ENCODE measurements around the gene SPINK4.

The SPINK4 gene

GRCh38 chr9:33246269-33246860 is 6.4 kb downstream of the SPINK4 start:
- H3K27me3 ChIP-seq (ENCODE audit: control insufficient read depth in 1 of 2, insufficient read depth in 2 of 2, low read length in 2 of 2): peaks cover 0 to 3% of the 10 kb centered on the region in 2 donors
- no peaks in the 10 kb centered on the region for H3K4me1 ChIP-seq (ENCODE audit: control insufficient read depth, insufficient read depth, low read length)
- H3K4me3 ChIP-seq (ENCODE audit: low read length in 2 of 2): no peak overlapping the region
- H3K27ac ChIP-seq (ENCODE audit: low read length): no peak overlapping the region
- peaks cover 0 to 11% of the 10 kb centered on the region in 2 donors for H3K36me3 ChIP-seq (ENCODE audit: control insufficient read depth in 2 of 2, insufficient read depth in 2 of 2, low read length in 2 of 2)
- no peak overlapping the region for H3K9ac ChIP-seq (ENCODE audit: low read length in 2 of 2)
- H3K9me3 ChIP-seq (ENCODE audit: control insufficient read depth in 2 of 2, low read length in 2 of 2): no peaks in the 10 kb centered on the region

GRCh38 chr9:33248606-33249005 is 8.6 kb downstream of the SPINK4 start:
- peaks cover 8 to 24% of the 10 kb centered on the region in 2 donors for H3K36me3 ChIP-seq (ENCODE audit: control insufficient read depth in 2 of 2, insufficient read depth in 2 of 2, low read length in 2 of 2)
- H3K4me1 ChIP-seq (ENCODE audit: control insufficient read depth, insufficient read depth, low read length): no peaks in the 10 kb centered on the region
- H3K9me3 ChIP-seq (ENCODE audit: control insufficient read depth in 2 of 2, low read length in 2 of 2): no peaks in the 10 kb centered on the region
- no peak overlapping the region for H3K4me3 ChIP-seq (ENCODE audit: low read length in 2 of 2)
- H3K27ac ChIP-seq (ENCODE audit: low read length): no peak overlapping the region
- no peaks in the 10 kb centered on the region for H3K27me3 ChIP-seq (ENCODE audit: control insufficient read depth in 1 of 2, insufficient read depth in 2 of 2, low read length in 2 of 2)
- no peak overlapping the region for H3K9ac ChIP-seq (ENCODE audit: low read length in 2 of 2)

GRCh38 chr9:33249087-33249658 is 9.2 kb downstream of the SPINK4 start:
- no peak overlapping the region for H3K4me3 ChIP-seq (ENCODE audit: low read length in 2 of 2)
- no peaks in the 10 kb centered on the region for H3K4me1 ChIP-seq (ENCODE audit: control insufficient read depth, insufficient read depth, low read length)
- H3K36me3 ChIP-seq (ENCODE audit: control insufficient read depth in 2 of 2, insufficient read depth in 2 of 2, low read length in 2 of 2): peaks cover 9 to 24% of the 10 kb centered on the region in 2 donors
- no peaks in the 10 kb centered on the region for H3K9me3 ChIP-seq (ENCODE audit: control insufficient read depth in 2 of 2, low read length in 2 of 2)
- no peaks in the 10 kb centered on the region for H3K27me3 ChIP-seq (ENCODE audit: control insufficient read depth in 1 of 2, insufficient read depth in 2 of 2, low read length in 2 of 2)
- no peak overlapping the region for H3K27ac ChIP-seq (ENCODE audit: low read length)
- no peak overlapping the region for H3K9ac ChIP-seq (ENCODE audit: low read length in 2 of 2)

GRCh38 chr9:33249983-33250382 is 10.0 kb downstream of the SPINK4 start:
- no peak overlapping the region for H3K27ac ChIP-seq (ENCODE audit: low read length)
- H3K27me3 ChIP-seq (ENCODE audit: control insufficient read depth in 1 of 2, insufficient read depth in 2 of 2, low read length in 2 of 2): no peaks in the 10 kb centered on the region
- no peaks in the 10 kb centered on the region for H3K4me1 ChIP-seq (ENCODE audit: control insufficient read depth, insufficient read depth, low read length)
- peaks cover 16 to 32% of the 10 kb centered on the region in 2 donors for H3K36me3 ChIP-seq (ENCODE audit: control insufficient read depth in 2 of 2, insufficient read depth in 2 of 2, low read length in 2 of 2)
- H3K9ac ChIP-seq (ENCODE audit: low read length in 2 of 2): no peak overlapping the region
- no peaks in the 10 kb centered on the region for H3K9me3 ChIP-seq (ENCODE audit: control insufficient read depth in 2 of 2, low read length in 2 of 2)
- no peak overlapping the region for H3K4me3 ChIP-seq (ENCODE audit: low read length in 2 of 2)

- no peak overlapping the region for H3K9ac ChIP-seq (ENCODE audit: low read length in 2 of 2)
- no peak overlapping the region for H3K27ac ChIP-seq (ENCODE audit: low read length)
- H3K27me3 ChIP-seq (ENCODE audit: control insufficient read depth in 1 of 2, insufficient read depth in 2 of 2, low read length in 2 of 2): no peaks in the 10 kb centered on the region
- H3K9me3 ChIP-seq (ENCODE audit: control insufficient read depth in 2 of 2, low read length in 2 of 2): no peaks in the 10 kb centered on the region
- no peaks in the 10 kb centered on the region for H3K4me1 ChIP-seq (ENCODE audit: control insufficient read depth, insufficient read depth, low read length)
- H3K4me3 ChIP-seq (ENCODE audit: low read length in 2 of 2): no peak overlapping the region
- peaks cover 21 to 37% of the 10 kb centered on the region in 2 donors for H3K36me3 ChIP-seq (ENCODE audit: control insufficient read depth in 2 of 2, insufficient read depth in 2 of 2, low read length in 2 of 2)
Measured at GRCh38 chr9:33250458-33250995, 10.6 kb downstream of the SPINK4 start.

- H3K9me3 ChIP-seq (ENCODE audit: control insufficient read depth in 2 of 2, low read length in 2 of 2): no peaks in the 10 kb centered on the region
- no peak overlapping the region for H3K9ac ChIP-seq (ENCODE audit: low read length in 2 of 2)
- H3K4me1 ChIP-seq (ENCODE audit: control insufficient read depth, insufficient read depth, low read length): no peaks in the 10 kb centered on the region
- H3K4me3 ChIP-seq (ENCODE audit: low read length in 2 of 2): no peak overlapping the region
- peaks cover 49 to 59% of the 10 kb centered on the region in 2 donors for H3K36me3 ChIP-seq (ENCODE audit: control insufficient read depth in 2 of 2, insufficient read depth in 2 of 2, low read length in 2 of 2)
- no peak overlapping the region for H3K27ac ChIP-seq (ENCODE audit: low read length)
- H3K27me3 ChIP-seq (ENCODE audit: control insufficient read depth in 1 of 2, insufficient read depth in 2 of 2, low read length in 2 of 2): no peaks in the 10 kb centered on the region
Measured at GRCh38 chr9:33254211-33254610, 14.2 kb downstream of the SPINK4 start.

GRCh38 chr9:33255014-33255413 is 15.0 kb downstream of the SPINK4 start:
- no peaks in the 10 kb centered on the region for H3K9me3 ChIP-seq (ENCODE audit: control insufficient read depth in 2 of 2, low read length in 2 of 2)
- no peak overlapping the region for H3K27ac ChIP-seq (ENCODE audit: low read length)
- H3K27me3 ChIP-seq (ENCODE audit: control insufficient read depth in 1 of 2, insufficient read depth in 2 of 2, low read length in 2 of 2): no peaks in the 10 kb centered on the region
- H3K4me3 ChIP-seq (ENCODE audit: low read length in 2 of 2): no peak overlapping the region
- H3K4me1 ChIP-seq (ENCODE audit: control insufficient read depth, insufficient read depth, low read length): no peaks in the 10 kb centered on the region
- peaks cover 56 to 64% of the 10 kb centered on the region in 2 donors for H3K36me3 ChIP-seq (ENCODE audit: control insufficient read depth in 2 of 2, insufficient read depth in 2 of 2, low read length in 2 of 2)
- H3K9ac ChIP-seq (ENCODE audit: low read length in 2 of 2): no peak overlapping the region

- peaks cover 60 to 68% of the 10 kb centered on the region in 2 donors for H3K36me3 ChIP-seq (ENCODE audit: control insufficient read depth in 2 of 2, insufficient read depth in 2 of 2, low read length in 2 of 2)
- no peaks in the 10 kb centered on the region for H3K4me1 ChIP-seq (ENCODE audit: control insufficient read depth, insufficient read depth, low read length)
- no peak overlapping the region for H3K27ac ChIP-seq (ENCODE audit: low read length)
- no peaks in the 10 kb centered on the region for H3K27me3 ChIP-seq (ENCODE audit: control insufficient read depth in 1 of 2, insufficient read depth in 2 of 2, low read length in 2 of 2)
- H3K9me3 ChIP-seq (ENCODE audit: control insufficient read depth in 2 of 2, low read length in 2 of 2): no peaks in the 10 kb centered on the region
- no peak overlapping the region for H3K9ac ChIP-seq (ENCODE audit: low read length in 2 of 2)
- no peak overlapping the region for H3K4me3 ChIP-seq (ENCODE audit: low read length in 2 of 2)
Measured at GRCh38 chr9:33255471-33255870, 15.5 kb downstream of the SPINK4 start.

GRCh38 chr9:33256236-33256635 is 16.3 kb downstream of the SPINK4 start:
- Histone ChIP-seq H3K9me3 (ENCODE audit: control insufficient read depth in 2 of 2, low read length in 2 of 2) (no peaks in the 10 kb centered on the region), H3K27ac (ENCODE audit: low read length) (no peak overlapping the region), H3K36me3 (ENCODE audit: control insufficient read depth in 2 of 2, insufficient read depth in 2 of 2, low read length in 2 of 2) (peaks cover 67 to 72% of the 10 kb centered on the region in 2 donors), H3K9ac (ENCODE audit: low read length in 2 of 2) (no peak overlapping the region), H3K4me1 (ENCODE audit: control insufficient read depth, insufficient read depth, low read length) (no peaks in the 10 kb centered on the region), H3K27me3 (ENCODE audit: control insufficient read depth in 1 of 2, insufficient read depth in 2 of 2, low read length in 2 of 2) (no peaks in the 10 kb centered on the region), H3K4me3 (ENCODE audit: low read length in 2 of 2) (no peak overlapping the region)

GRCh38 chr9:33257276-33257675 is 17.3 kb downstream of the SPINK4 start:
- Histone ChIP-seq H3K4me1 (ENCODE audit: control insufficient read depth, insufficient read depth, low read length) (no peaks in the 10 kb centered on the region), H3K27me3 (ENCODE audit: control insufficient read depth in 1 of 2, insufficient read depth in 2 of 2, low read length in 2 of 2) (no peaks in the 10 kb centered on the region), H3K9ac (ENCODE audit: low read length in 2 of 2) (no peak overlapping the region), H3K27ac (ENCODE audit: low read length) (no peak overlapping the region), H3K9me3 (ENCODE audit: control insufficient read depth in 2 of 2, low read length in 2 of 2) (no peaks in the 10 kb centered on the region), H3K36me3 (ENCODE audit: control insufficient read depth in 2 of 2, insufficient read depth in 2 of 2, low read length in 2 of 2) (peaks cover 68 to 75% of the 10 kb centered on the region in 2 donors), H3K4me3 (ENCODE audit: low read length in 2 of 2) (no peak overlapping the region)

GRCh38 chr9:33260372-33260771 is 20.4 kb downstream of the SPINK4 start:
- H3K9ac ChIP-seq (ENCODE audit: low read length in 2 of 2): no peak overlapping the region
- no peaks in the 10 kb centered on the region for H3K27me3 ChIP-seq (ENCODE audit: control insufficient read depth in 1 of 2, insufficient read depth in 2 of 2, low read length in 2 of 2)
- peaks cover 15% of the 10 kb centered on the region for H3K4me1 ChIP-seq (ENCODE audit: control insufficient read depth, insufficient read depth, low read length)
- no peaks in the 10 kb centered on the region for H3K9me3 ChIP-seq (ENCODE audit: control insufficient read depth in 2 of 2, low read length in 2 of 2)
- no peak overlapping the region for H3K4me3 ChIP-seq (ENCODE audit: low read length in 2 of 2)
- no peak overlapping the region for H3K27ac ChIP-seq (ENCODE audit: low read length)
- H3K36me3 ChIP-seq (ENCODE audit: control insufficient read depth in 2 of 2, insufficient read depth in 2 of 2, low read length in 2 of 2): peaks cover 49 to 52% of the 10 kb centered on the region in 2 donors

Measured in stomach smooth muscle (tissue), 2 donors.